Panc1 (cell line): ENCODE data around the gene MAMLD1. TPM values are rescaled to one million over a fixed set of nuclear protein-coding genes. Genes with fewer than 3 reads are reported as not detected.

Experiments
- ATAC-seq: fragments of 200-7000 bp; cut with Tn5 transposase; 2 replicates; pipeline ENCODE4 v1.9.1; 2020; ENCODE audit warnings: mild to moderate bottlenecking, moderate library complexity
- BruUV-seq: library from RNA; stranded (reverse); fragments of 400-500 nt; replicated peaks from 2 replicates; lab custom pipeline; 2021; lab: Mats Ljungman, UMichigan
- CTCF ChIA-PET: fragments of 300-600 bp; sonication (Branson Sonifier 250); formaldehyde crosslinking; loops from one replicate; lab custom pipeline; 2022; ENCODE audit warnings: antibody characterized with exemption; lab: Charles Lee
- POLR2A ChIA-PET: fragments of 300-600 bp; sonication (Branson Sonifier 250); formaldehyde crosslinking; loops from one replicate; lab custom pipeline; 2022; ENCODE audit warnings: antibody characterized with exemption; lab: Charles Lee
- DNase-seq: peaks from one replicate; pipeline ENCODE4 v3.0.0-alpha.2; 2010; ENCODE audit warnings: low read depth, low spot score
- H3K27ac ChIP-seq: 2 replicates; pipeline ENCODE4 v1.5.1; 2011; ENCODE audit warnings: mild to moderate bottlenecking, low read length, inconsistent platforms
- H3K27me3 ChIP-seq: fragments of 200-500 bp; sonication (Bioruptor generic); 2 replicates; pipeline ENCODE4 v1.6.0; 2014; ENCODE audit warnings: low read length, inconsistent platforms; ENCODE audit not compliant: control insufficient read depth, insufficient read depth
- H3K36me3 ChIP-seq: fragments of 200-500 bp; sonication (Bioruptor generic); 2 replicates; pipeline ENCODE4 v1.5.1; 2014; ENCODE audit warnings: inconsistent platforms, mild to moderate bottlenecking, low read length, moderate library complexity; ENCODE audit not compliant: control insufficient read depth, insufficient read depth
- H3K4me1 ChIP-seq: 2 replicates; pipeline ENCODE4 v1.5.1; 2011; ENCODE audit warnings: inconsistent platforms, mild to moderate bottlenecking, low read length, moderate library complexity; ENCODE audit not compliant: control insufficient read depth, insufficient read depth
- H3K4me3 ChIP-seq, 2 experiments: 2 replicates each; pipeline ENCODE4 v1.5.1; 2011 to 2012; ENCODE audit warnings: low read depth in 2 of 2, low read length in 2 of 2, mild to moderate bottlenecking in 2 of 2, inconsistent platforms in 1 of 2, moderate library complexity in 1 of 2
- H3K9me3 ChIP-seq: fragments of 200-500 bp; sonication (Bioruptor generic); 2 replicates; pipeline ENCODE4 v1.5.1; 2014; ENCODE audit warnings: low read depth, mild to moderate bottlenecking, inconsistent platforms, low read length, moderate library complexity; ENCODE audit not compliant: control insufficient read depth, insufficient read depth
- POLR2AphosphoS5 ChIP-seq: IDR thresholded peaks from 2 replicates; pipeline ENCODE4 v1.6.1; 2012; ENCODE audit warnings: mild to moderate bottlenecking, low read depth, low read length, moderate library complexity
- SIN3A ChIP-seq: IDR thresholded peaks from 2 replicates; pipeline ENCODE4 v1.6.1; 2012; ENCODE audit warnings: low read depth, mild to moderate bottlenecking, low read length, moderate library complexity, borderline replicate concordance; ENCODE audit not compliant: insufficient read depth
- TCF7L2 ChIP-seq: IDR thresholded peaks from 2 replicates; pipeline ENCODE4 v1.6.1; 2011; ENCODE audit warnings: mild to moderate bottlenecking, low read depth, low read length, inconsistent platforms
- in situ Hi-C: cut with HindIII; loops from 2 replicates; pipeline ENCODE4 v1.10.0; 2016; ENCODE audit warnings: low sequenced_read_pairs, low pct_unique_long_range_greater_than_20kb
- intact Hi-C: fragments of 100-400 bp; cut with micrococcal nuclease; formaldehyde crosslinking; loops from one replicate; pipeline ENCODE4 v1.10.0; 2022; ENCODE audit not compliant: unreplicated experiment
- total RNA-seq: library from RNA; stranded (reverse); gene quantifications from one replicate; pipeline ENCODE4 v1.2.1, GENCODE V29; 2021; ENCODE audit not compliant: unreplicated experiment
- TF ChIP-seq, protein P1 (sequence below), 2 experiments: IDR thresholded peaks; 2 replicates each; pipeline ENCODE4 v1.6.1; 2011 to 2012; ENCODE audit warnings: low read depth in 2 of 2, control low read depth in 1 of 2, low read length in 1 of 2, mild to moderate bottlenecking in 1 of 2, moderate library complexity in 1 of 2; ENCODE audit not compliant: insufficient read depth in 1 of 2
- TF ChIP-seq, protein P2 (sequence below): fragments of 450-650 bp; IDR thresholded peaks from 2 replicates; pipeline ENCODE4 v1.5.1; 2017; ENCODE audit warnings: mild to moderate bottlenecking

Gene MAMLD1
- total RNA-seq, 1 experiment from 2014 or later = 2.1 TPM

GRCh38 chrX:150460781-150461180 is 97.7 kb downstream of the MAMLD1 start:
- ChIA-PET CTCF (no interaction called here), POLR2A (no interaction called here)
- Histone ChIP-seq H3K27ac (no peak overlapping the region), H3K4me1 (no peaks in the 10 kb centered on the region), H3K27me3 (no peaks in the 10 kb centered on the region), H3K9me3 (no peaks in the 10 kb centered on the region), H3K4me3 (no peak overlapping the region), H3K36me3 (no peaks in the 10 kb centered on the region)
- in situ Hi-C loops = no loop called here
- intact Hi-C loops = no loop called here
- TF ChIP-seq, protein P1, sequence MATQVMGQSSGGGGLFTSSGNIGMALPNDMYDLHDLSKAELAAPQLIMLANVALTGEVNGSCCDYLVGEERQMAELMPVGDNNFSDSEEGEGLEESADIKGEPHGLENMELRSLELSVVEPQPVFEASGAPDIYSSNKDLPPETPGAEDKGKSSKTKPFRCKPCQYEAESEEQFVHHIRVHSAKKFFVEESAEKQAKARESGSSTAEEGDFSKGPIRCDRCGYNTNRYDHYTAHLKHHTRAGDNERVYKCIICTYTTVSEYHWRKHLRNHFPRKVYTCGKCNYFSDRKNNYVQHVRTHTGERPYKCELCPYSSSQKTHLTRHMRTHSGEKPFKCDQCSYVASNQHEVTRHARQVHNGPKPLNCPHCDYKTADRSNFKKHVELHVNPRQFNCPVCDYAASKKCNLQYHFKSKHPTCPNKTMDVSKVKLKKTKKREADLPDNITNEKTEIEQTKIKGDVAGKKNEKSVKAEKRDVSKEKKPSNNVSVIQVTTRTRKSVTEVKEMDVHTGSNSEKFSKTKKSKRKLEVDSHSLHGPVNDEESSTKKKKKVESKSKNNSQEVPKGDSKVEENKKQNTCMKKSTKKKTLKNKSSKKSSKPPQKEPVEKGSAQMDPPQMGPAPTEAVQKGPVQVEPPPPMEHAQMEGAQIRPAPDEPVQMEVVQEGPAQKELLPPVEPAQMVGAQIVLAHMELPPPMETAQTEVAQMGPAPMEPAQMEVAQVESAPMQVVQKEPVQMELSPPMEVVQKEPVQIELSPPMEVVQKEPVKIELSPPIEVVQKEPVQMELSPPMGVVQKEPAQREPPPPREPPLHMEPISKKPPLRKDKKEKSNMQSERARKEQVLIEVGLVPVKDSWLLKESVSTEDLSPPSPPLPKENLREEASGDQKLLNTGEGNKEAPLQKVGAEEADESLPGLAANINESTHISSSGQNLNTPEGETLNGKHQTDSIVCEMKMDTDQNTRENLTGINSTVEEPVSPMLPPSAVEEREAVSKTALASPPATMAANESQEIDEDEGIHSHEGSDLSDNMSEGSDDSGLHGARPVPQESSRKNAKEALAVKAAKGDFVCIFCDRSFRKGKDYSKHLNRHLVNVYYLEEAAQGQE (IDR thresholded peaks at IDR 0.05; ENCODE audit: insufficient read depth in 1 of 2, low read depth in 2 of 2, low read length in 1 of 2) = no peak
- TF ChIP-seq, protein P2, sequence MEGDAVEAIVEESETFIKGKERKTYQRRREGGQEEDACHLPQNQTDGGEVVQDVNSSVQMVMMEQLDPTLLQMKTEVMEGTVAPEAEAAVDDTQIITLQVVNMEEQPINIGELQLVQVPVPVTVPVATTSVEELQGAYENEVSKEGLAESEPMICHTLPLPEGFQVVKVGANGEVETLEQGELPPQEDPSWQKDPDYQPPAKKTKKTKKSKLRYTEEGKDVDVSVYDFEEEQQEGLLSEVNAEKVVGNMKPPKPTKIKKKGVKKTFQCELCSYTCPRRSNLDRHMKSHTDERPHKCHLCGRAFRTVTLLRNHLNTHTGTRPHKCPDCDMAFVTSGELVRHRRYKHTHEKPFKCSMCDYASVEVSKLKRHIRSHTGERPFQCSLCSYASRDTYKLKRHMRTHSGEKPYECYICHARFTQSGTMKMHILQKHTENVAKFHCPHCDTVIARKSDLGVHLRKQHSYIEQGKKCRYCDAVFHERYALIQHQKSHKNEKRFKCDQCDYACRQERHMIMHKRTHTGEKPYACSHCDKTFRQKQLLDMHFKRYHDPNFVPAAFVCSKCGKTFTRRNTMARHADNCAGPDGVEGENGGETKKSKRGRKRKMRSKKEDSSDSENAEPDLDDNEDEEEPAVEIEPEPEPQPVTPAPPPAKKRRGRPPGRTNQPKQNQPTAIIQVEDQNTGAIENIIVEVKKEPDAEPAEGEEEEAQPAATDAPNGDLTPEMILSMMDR = no peak
- no peak for TF ChIP-seq POLR2AphosphoS5
- TF ChIP-seq TCF7L2 = no peak
- no peak for TF ChIP-seq SIN3A
- no TSS peak for BruUV-seq
- DNase-seq (no peak), ATAC-seq (no peak)

DNA sequence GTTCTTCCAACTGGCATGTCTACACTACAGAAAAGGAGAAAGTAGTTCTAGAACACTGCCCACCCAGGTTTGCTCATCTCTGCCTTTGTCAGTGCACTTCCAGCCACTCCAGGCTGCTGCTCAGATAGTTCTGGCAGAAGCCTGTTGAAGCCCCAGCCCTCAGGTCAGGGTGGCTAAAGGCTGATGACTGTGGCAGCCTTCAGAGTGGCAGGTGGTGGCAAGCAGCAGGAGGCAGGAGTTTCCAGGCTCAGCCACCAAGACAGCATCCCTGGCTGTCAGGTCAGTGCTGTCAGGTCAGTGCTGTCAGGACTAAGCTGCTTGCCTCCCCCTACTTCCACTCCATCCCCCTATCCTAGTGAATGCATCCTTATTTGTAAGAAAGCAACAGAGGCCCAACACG is 100.4 kb downstream of the MAMLD1 start:
- POLR2A ChIA-PET = no interaction called here
- H3K36me3 ChIP-seq = no peaks in the 10 kb centered on the region
- H3K27me3 ChIP-seq = no peaks in the 10 kb centered on the region
- CTCF ChIA-PET = no interaction called here
- no peaks in the 10 kb centered on the region for H3K9me3 ChIP-seq
- ATAC-seq (no peak), DNase-seq (no peak)
- intact Hi-C loops (no loop called here), in situ Hi-C loops (no loop called here)
- no peaks in the 10 kb centered on the region for H3K4me1 ChIP-seq
- TF ChIP-seq TCF7L2 = no peak
- no peak for TF ChIP-seq SIN3A
- TF ChIP-seq POLR2AphosphoS5 = no peak
- TF ChIP-seq, protein P1 (IDR thresholded peaks at IDR 0.05; ENCODE audit: insufficient read depth in 1 of 2, low read depth in 2 of 2, low read length in 1 of 2) = no peak
- TF ChIP-seq, protein P2 = no peak
- BruUV-seq = no TSS peak
- no peak overlapping the region for H3K4me3 ChIP-seq
- H3K27ac ChIP-seq = no peak overlapping the region
